NT2/D1 (cell line): ENCODE results near the gene RLF.

Experiments used
- SUZ12 ChIP-seq: IDR thresholded peaks from 2 replicates; pipeline ENCODE4 v1.6.1; 2011; ENCODE audit not compliant: insufficient read length, insufficient read depth; ENCODE audit errors: extremely low read depth
- YY1 ChIP-seq: IDR thresholded peaks from 2 replicates; pipeline ENCODE4 v1.6.1; 2011; ENCODE audit not compliant: insufficient read length, insufficient read depth
- ZNF274 ChIP-seq: IDR thresholded peaks from 2 replicates; pipeline ENCODE4 v1.6.1; 2011; ENCODE audit warnings: mild to moderate bottlenecking, low read depth, low read length

DNA sequence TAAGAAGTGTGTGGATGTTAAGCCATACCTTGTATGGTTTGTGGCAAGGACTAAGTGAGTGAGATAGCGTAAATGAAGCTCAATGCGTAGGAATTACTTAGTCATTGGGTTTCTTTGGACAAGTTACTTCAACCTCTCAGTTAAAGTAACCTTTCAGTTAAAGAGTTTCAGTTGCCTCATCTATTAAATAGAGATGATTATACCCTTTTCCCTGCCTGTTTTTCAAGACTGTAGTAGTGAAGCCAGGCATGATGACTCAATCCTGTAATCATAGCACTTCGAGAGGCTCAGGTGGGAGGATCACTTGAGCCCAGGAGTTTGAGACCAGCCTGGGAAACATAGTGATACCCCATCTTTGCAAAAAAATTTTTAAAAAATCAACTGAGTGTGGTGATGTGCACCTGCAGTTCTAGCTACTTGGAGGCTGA, 103.2 kb downstream of the RLF start:
- TF ChIP-seq SUZ12 (no peak), YY1 (no peak), ZNF274 (no peak)
